ENCODE data around the gene CKAP2L.

GRCh38 chr2:112728029-112728362 is 36.4 kb downstream of the CKAP2L start:
- TF ChIP-seq, protein P1, sequence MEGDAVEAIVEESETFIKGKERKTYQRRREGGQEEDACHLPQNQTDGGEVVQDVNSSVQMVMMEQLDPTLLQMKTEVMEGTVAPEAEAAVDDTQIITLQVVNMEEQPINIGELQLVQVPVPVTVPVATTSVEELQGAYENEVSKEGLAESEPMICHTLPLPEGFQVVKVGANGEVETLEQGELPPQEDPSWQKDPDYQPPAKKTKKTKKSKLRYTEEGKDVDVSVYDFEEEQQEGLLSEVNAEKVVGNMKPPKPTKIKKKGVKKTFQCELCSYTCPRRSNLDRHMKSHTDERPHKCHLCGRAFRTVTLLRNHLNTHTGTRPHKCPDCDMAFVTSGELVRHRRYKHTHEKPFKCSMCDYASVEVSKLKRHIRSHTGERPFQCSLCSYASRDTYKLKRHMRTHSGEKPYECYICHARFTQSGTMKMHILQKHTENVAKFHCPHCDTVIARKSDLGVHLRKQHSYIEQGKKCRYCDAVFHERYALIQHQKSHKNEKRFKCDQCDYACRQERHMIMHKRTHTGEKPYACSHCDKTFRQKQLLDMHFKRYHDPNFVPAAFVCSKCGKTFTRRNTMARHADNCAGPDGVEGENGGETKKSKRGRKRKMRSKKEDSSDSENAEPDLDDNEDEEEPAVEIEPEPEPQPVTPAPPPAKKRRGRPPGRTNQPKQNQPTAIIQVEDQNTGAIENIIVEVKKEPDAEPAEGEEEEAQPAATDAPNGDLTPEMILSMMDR (conservative IDR thresholded peaks at IDR 0.05; ENCODE audit: low read length), result no peak
- TF ChIP-seq EZH2phosphoT487 (IDR thresholded peaks at IDR 0.05; ENCODE audit: borderline replicate concordance), result no peak

Measured in Loucy (cell line).